Tongue (tissue), 2 donors: ENCODE measurements around the gene IL26. TPM values are rescaled to one million over a fixed set of nuclear protein-coding genes. Genes with fewer than 3 reads are reported as not detected.

Experiments
- DNase-seq: peaks from one replicate; pipeline ENCODE4 v3.0.0-alpha.2; 2015
- total RNA-seq: library from RNA; depleted of rRNA; stranded (reverse); fragments of >200 nt; gene quantifications from one replicate; pipeline ENCODE4 v1.2.3, GENCODE V29; 2014

IL26 gene, protein sequence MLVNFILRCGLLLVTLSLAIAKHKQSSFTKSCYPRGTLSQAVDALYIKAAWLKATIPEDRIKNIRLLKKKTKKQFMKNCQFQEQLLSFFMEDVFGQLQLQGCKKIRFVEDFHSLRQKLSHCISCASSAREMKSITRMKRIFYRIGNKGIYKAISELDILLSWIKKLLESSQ
- total RNA-seq, result not detected

DNA sequence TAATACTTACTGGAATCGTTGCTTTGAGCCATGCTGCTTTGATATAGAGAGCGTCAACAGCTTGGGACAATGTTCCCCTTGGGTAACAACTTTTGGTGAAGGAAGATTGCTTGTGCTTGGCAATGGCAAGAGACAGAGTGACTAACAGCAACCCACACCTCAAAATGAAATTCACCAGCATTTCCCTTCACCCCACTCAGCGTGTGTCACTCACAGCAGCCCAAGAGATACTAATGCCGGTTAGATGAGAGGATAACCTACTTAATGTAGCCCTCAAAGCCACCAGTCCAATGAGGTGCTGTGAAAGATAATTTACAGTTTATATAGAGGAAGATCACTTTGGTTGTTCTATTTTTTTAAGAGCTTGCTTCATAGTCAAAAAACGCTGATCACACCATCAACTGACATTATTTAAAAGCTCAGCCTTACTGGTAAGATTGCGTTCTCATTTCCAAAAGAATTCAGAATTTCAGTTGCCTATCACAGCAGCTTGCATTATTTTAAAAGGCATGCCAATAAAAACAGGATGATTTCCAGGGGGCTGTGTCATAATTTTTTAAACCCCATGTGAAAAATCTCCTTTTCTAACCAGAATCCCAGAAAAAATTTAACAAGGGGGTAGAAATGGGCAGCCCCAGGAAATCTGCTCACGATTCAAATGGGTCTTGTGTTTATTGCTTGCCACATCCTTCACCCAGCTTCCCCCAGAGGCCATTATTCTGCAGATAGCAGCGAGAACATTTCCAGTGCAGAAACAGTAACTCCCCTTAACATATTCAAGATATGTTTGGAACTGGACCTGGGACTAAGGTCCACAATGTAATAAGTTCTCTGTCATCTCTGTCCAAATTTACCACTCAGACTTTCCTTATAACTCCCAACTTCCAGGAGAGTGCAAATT, at the start of gene IL26:
TSS of gene IL26 (minus strand) at position 235 of the 901 bp plus-strand sequence. CDS start at position 181, 54 bp downstream.
- DNase-seq, result no peak

DNA sequence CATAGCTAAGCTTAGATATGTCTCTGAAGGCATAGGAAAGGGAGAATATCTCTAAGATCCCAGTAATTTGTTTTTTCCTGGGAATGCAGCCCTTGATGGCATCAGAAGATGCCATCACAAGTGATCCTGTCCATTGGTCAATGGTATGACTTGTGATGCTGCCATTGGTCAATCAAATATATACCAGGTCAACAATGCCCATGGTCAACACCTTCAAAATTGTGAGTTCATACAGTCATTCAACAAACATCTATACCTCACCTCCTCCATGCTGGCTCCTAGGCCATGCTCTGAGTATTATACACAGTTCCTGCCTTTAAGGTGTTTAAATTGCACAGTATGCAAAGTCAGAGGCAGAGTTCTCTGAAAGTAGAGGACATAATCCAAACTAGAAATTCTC, 47.1 kb upstream of the IL26 start:
- DNase-seq, result no peak

DNA sequence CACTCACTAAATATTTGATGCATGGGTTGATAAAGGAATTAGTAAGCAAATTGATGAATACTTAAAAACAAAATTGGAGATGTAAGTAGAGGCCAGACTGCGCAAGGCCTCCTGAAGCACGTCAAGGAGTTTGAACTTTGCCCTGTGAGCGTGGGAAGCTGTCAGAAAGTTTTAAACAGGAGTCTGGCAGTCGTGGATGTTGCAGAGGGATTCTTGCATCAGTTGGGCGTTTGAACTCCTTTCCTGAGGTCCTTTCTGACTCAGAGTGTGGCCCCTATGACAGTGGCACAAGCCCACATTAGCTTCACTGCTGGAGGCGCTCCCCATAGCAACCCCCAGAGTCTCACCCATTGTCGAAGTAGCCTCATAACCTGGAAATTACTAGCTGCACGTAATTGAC, 45.7 kb upstream of the IL26 start:
- no peak for DNase-seq

DNA sequence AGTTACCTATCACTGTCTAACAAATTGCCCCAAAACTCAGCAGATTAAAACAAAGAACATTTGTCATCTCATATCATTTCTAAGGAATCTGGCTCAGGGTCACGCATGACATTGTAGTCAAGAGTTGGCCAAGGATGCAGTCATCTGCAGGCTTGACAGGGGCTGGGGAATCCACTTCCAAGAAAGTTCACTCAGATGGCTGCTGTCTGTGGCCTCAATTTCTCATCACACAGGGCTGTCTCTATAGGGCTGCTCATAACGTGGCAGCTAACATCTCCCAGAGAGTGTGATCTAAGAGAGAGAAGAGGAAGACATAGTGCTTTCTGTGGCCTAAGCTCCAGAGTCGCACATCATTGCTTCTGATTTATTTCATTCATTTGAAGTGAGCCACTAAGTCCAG, 44.7 kb upstream of the IL26 start:
- no peak for DNase-seq

DNA sequence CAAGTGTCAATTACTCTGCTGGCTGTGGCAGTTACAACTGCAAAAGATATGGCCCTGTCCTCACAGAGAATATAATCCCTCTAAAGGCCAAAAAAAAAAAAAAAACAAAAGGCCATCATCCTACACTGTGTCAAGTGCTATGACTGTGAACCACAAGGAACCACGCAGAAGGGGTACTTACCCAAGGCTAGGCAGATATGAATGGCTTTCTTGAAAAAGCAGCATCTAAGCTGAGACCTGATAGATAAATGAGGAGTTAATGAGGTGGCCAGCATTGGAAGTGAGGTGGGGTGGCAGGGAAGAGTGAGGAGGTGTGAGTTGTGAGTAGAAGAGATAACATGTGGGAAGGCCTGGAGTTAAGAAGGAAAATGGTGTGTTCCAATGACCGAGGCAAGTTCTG, 44.2 kb upstream of the IL26 start:
- DNase-seq, result no peak

DNA sequence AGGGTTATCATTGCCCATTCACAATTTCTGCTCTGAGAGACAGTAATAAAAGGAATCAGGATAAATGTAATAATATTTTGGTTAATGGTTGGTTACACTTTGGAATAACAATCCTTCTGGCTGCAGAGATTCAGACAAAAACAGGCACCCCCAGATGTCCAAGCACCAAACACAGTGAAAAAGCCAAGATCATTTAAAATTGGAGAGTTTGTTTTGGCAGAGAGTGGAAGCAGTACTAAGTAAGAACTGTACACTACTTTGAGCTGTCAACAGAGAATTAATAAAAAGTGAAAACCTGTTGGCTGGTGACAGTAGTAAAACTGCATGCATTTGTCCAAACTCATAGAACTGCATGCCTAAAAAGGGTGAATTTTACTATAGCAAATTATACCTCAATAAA, 43.4 kb upstream of the IL26 start:
- no peak for DNase-seq

DNA sequence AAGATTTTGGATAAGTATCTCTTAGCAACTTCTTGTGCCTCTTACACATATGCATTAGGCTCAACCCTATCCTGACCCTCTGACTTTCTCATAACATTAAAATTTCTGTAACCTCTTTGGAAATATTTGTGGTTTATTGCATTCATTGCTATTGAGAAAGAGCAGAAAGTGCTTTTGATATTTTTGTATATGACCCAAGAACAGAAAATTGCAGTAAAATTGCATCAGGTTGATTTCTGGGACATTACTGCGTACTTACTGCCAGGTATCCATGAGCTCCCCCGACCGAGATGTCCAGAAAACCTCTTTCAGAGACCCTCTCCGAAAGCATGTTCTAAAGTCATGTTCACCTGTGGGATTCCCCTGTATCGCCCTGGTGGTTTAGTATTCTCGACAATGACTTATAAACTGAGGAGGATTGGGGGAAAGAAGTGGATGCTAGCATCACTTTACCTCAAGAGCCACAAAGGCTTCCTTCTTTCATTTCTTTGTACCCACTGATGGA, 42.3 kb upstream of the IL26 start:
- DNase-seq, result no peak

DNA sequence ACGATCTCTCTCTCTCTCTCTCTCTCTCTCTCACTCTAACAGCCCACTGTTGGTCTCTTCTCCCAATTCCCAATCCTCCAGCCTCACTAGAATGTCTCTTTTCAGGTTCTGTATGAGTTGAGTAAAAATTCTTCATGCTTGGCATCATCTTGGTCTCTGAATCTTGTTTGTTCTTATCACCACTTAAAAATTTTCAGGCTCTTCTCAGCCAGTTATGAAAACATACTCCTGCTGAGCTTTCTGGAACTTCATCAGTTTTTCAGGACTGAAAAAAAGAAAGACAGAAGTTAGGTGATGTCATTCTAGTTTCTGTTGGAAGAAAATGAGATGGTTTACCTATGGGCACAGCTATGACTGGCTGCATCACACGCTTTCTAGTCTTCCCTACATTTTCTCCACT, 39.2 kb upstream of the IL26 start:
- DNase-seq, result no peak

DNA sequence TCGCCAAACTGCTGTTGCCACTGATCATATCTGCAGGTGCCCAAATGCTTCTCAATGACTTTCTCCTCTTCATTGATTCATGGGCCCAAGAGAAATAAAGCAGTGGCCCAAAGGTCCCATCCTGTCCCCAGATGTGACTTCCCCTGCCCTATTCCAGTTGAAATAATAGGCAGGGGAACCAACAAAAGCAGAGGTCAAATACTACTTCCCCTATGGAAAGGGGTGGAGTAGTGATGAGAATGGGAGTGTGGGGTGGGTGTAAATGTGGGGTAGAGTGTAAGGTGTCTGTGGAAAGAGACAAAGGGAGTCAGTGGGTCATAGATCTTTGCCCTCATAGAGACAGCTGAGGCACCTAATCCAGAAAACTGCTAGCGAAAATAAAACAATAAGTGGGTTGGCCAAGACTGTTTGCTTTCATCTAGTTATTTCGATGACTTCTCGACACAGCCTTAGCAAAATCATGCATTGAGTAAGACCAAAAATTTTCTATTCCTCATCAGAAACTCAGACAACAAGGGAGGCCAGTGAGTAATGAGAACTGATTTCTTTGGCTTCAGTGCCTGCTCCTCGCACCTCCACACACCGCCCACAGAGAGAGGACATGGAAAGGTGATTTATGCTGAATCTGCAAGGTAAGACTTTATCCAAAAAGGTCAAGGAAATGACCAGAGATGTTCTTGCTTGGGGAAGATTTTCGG, 38.7 kb upstream of the IL26 start:
- no peak for DNase-seq

DNA sequence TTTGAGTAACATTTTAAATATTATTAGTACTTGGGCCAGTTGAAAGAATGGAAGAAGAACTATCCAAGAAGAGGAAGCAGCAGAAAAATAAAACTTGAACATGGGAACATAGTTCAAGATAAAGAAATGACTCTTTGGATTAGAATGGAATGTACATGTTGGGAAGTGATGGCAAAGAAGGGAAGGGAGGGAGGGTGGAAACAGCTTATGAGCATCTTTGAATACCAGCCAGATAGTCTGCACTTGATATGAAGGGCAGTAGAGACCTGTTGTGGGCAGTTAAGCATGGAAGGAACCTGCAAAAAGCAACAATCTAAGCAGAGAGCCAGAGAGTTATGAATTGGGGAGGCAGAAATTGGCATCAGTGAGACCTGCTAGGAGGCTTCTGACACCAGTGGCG, 37.8 kb upstream of the IL26 start:
- no peak for DNase-seq

DNA sequence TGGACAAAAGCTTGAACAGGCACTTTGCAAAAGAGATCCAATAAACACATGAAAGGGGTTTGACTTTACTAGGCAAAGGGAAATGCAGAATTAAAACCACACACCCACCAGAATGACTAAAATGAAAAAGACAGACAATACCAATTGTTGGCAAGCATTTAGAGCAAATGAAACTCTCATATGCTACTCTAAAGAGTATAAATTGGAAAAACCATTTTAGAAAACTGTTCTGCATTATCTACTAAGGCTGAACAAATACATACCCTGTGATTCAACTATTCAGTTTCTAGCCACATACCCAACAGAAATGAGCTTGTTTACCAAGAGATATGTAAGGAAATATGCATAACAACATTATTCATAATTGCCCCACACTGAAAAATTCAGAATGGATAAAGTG, 36.3 kb upstream of the IL26 start:
- no peak for DNase-seq

DNA sequence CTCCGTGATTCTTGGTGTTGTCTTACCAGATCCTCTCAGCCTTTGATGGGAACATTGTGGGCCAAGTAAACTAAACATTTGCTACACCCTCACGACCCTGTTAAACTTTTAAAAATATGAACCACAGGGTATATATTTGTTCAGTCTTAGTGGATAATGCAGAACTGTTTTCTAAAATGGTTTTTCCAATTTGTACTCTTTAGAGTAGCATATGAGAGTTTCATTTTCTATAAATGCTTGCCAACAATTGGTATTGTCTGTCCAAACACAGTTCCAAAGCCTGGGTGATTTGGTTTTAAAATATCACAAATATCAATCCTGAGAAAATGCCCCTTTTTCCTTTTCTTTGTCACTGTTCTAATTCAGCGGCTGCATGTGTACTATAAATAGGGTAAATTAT, 34.5 kb upstream of the IL26 start:
- DNase-seq, result no peak

DNA sequence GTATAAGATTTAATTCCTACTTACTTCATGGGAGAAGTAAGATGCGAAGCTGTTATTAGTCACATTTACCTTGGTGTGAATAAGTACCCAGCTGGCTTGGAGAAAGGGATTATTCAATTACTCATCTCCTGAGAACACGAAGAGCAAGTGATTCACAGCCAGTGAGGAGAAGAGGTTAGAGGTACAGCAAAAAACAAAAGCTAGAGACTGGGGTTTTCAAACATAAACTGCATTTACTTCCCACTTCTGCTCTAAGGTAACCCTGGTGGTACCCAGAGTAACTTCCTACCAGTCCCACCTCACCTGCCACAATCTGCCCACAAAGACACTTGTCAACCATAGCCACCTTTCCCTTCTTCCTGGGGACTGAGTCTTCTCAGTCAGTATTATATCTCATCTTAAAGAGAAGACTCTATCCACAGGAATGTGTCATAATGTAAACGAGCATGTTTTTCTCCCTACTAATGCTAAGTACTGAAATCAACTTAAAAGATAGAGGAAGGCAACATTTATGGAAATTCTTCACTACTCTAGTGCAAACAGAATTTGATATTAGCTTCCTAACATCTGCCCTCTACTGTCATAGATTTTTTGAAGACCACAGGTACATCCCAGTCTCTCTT, 33.8 kb upstream of the IL26 start:
- no peak for DNase-seq

DNA sequence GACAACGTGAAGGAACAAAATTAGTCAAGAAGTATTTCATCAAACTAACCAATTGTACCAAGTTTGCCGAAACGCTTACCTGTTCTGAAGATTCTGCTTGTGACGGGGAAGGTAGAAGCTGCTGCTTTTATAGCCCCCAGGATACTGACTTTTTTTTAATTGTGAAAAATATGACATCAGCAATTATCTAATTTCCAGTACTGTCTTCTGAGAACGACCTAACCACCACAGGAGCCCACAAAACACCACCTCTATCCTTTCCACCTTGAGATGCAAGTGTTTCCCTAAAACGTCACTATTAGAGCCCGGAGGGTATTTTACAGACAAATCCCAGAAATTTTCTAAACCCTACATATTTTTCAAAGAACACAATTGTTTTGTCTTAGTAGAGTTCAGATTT, 27.9 kb upstream of the IL26 start, which contains the start of gene IL22:
TSS of gene IL22 (minus strand) at position 101 of the 400 bp plus-strand sequence. CDS start 156 bp downstream, outside the sequence.
- DNase-seq, result no peak

DNA sequence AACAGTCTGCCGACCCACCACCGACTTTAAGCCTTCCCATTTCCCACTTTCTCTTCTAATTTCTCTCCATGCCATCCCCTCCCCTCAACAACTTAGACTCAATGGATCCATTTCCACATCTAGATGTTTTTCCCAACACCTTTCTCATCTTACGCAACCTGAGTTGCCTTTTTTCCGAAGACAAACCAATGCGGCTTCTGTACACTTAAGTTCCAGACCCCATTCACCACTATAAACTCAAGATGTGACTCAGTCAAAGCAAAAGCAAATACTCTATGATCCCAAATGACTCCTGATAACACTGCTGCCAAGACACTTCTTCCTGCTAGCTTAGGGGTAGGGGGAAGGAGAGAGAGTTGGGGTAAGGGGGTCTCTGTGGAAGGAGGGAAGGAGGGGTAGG, 26.5 kb upstream of the IL26 start:
- no peak for DNase-seq

DNA sequence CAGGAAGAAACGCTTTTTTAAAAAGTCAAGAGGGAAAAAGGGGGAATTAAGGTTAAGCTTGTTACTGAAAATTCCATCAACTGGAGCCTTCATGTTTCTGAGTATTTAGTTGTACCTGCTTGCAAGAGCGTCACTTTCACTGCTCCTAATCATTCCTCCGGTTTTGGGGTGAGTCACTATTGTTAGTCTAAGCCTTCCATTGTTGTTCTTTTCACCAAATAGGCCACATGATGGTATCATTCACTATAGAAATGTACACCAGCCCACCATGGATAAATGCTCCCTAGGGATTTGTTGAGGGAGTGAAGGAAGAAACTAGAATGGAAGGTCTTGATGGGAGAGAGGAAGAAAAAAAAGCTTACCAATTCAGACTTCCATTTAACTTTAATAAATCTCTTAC, 24.8 kb upstream of the IL26 start:
- no peak for DNase-seq

DNA sequence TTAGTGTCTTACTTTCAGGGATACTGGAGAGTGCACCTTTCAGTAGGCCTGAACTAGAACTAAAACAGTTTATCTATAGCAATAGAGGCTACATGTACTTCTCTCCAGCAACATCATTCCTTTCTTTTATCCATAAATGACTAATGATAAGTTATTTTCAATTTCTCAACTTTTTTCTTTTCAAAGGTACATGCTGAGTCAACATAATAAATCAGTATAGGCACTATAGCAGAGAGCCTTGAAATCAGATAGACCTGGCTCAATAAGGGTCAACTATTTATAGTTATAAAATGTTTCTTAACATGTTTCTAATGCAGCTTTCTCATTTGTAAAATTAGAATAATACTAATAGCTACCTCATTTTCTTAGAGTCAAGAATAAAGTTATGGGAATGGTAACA, 22.2 kb upstream of the IL26 start:
- no peak for DNase-seq

DNA sequence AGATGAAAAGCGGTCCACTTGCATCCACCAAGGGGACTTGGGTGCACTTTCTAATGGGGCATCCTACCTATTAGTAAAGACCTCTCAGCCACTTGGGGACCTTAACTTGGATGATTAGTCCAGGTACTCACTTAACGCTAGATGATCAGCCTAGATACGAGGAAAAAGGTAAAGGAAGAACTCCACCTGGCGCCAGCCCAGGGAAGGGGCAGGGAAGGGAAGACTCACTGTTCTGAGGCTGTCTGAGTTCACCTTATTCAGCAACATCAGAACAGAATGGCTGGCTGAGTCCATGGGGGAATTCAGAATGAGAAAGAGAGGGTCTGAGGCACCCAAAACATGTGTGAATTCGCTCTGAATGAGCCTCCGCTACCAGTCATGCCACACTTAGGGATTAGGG, 20.7 kb upstream of the IL26 start:
- DNase-seq, result no peak

DNA sequence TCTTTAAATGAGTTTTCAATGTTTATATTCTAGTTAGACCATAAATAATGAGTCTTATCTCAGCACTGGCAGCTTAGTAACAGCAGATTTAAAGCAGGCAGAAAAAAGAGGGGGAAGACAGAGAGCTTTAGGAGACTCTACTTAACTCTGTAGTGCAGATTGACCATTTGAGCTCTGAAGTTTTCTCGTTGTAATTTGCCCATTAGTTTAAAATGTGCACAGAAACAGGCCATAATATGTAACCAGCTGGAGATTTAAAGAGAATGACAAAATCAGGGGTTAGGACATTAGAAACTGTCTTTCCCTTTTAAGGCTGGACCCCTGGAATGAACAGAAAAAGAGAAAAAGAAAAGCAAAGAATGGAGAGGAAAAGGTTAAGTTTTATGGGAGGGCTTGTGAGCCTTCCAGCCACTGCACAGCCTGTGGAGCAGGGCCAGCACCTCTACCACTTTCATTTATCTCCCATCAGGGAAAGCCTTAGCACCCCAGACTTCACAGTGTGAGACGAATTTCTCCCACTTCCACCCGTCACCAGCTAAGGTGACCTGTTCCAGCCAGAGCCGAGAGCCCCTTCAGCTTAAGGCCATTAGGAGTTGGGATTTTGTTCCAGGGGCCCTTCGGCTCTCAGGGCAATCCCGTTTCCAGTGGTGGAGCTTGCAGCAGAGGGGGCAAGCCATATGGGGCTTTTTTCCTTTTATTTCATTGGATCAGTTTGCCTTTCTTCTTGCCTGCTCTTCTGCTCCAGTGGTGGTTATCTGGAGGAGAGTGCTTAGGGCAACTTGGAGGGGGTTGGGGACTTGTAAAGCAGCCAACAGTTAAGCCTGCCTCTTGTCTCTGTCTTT, 19.8 kb upstream of the IL26 start:
- peak; percentile 49 for DNase-seq

DNA sequence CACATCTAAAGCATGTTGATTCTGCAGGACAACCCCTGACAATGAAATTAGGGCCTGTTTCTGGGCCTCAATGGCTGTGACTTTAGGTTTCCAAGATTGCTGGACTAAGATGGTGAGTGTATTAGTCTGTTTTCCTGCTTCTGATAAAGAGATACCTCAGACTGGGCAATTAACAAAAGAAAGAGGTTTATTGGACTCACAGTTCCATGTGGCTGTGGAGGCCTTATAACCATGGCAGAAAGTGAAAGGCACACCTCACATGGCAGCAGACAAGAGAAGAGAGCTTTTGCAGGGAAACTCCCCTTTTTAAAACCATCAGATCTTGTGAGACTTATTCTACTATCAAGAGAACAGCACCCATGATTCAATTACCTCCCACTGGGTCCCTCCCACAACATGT, 17.2 kb upstream of the IL26 start:
- DNase-seq, result no peak

DNA sequence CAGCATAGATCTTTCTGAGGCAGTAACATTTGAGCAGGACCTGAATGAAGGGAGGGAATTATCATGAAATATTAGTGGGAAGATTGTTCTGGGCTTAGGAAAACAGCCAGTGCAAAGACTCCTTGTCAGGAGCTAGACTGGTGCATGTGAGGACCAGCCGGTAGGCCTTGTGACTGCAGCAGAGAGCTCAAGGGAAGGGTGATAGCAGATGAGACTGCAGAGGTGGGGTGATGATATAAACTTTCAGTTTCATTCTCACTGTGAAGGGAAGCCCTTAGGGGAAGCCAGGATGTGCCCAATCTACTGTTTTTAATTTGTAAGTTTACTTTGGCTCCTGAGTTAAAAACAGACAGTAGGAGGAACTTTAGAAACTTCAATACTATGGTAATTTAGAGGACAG, 15.4 kb upstream of the IL26 start:
- DNase-seq, result no peak

DNA sequence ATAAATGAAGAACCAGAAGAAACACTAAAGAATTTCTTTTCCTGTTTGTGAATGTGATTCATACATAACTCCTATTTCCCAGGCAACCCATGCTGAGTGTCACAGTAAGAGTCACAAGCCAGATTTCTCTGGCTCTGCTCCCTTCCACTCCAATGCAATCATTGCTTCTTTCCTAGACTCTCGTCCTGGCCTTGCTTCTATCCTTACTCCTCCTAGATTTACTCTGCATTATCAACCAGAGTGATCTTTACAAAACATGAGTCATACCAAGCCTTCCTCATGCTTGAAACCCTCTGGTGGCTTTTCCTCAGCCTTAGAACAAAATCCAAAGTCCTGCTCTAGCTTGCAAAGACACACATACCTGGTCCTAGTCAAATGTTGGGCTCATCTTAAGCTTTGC, 14.5 kb upstream of the IL26 start:
- no peak for DNase-seq
